CD4-positive, alpha-beta T cell treated with Interleukin-15 for 4 hours (primary cell): Measurements from ENCODE around the gene CDRT4.
A peak's percentile ranks its signal among the peaks of the same experiment; 100 is the strongest.
"Not testable (repeated sequence)": the region's sequence is repeated elsewhere in the genome, so short reads cannot be mapped to it uniquely, and the experiment has no call there.

ENCODE experiments used
- DNase-seq: peaks from one replicate; pipeline ENCODE4 v3.0.0-alpha.2; 2020; ENCODE audit warnings: low spot score

The CDRT4 gene

DNA sequence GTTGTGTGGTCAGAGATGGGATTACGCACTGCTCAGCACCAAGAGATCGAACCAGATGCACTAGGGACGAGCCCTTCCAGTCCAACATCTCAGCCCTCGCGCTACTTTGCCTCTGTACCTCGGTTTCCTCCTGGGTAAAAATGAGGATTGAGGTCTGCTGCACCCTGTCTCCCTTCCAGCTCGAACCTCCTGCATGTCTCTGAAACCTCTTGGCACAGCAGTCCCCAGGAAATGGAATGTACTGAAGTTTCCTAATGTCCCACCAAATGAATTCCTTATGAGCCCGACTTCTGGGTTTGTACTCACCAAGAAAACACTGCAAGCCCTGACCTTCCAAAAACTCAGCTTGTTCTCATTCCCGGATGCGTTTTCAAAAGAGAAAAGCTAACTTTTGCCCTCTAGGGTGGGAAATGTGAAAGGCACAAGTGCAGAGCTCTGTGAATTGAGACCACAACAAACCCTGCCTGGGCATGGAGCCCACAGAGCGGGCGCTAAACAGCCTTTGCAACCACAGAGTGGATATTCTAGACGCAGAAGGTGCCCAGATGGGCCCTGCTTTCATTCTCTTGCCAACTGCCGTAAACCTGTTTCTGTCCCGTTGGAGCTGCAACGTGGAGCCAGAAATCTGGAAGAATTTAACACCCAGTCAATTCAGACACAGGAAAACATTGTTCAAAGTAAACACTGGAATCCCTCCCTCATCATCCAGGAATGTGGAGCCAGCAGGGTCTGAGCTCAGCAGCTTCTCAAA is 10.3 kb downstream of the CDRT4 start:
- DNase-seq = no peak

DNA sequence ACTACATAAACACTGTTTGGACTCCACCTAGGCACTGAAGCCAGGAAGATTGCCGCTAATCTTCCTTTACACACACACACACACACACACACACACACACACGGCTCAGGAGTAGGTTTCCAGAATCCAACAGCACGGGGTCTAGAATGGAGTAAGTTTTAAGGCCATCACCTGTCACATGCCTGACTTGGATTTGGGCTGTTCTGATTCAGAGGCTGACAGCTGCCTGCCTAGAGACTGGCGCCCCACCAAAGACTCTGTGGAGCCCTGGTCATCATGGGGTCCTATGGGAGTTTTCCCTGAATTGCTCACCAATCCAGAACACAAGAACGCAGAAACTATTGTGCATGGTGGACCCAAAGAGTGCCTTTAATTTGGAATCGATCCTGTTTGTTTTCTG is 10.9 kb downstream of the CDRT4 start:
- no peak for DNase-seq

DNA sequence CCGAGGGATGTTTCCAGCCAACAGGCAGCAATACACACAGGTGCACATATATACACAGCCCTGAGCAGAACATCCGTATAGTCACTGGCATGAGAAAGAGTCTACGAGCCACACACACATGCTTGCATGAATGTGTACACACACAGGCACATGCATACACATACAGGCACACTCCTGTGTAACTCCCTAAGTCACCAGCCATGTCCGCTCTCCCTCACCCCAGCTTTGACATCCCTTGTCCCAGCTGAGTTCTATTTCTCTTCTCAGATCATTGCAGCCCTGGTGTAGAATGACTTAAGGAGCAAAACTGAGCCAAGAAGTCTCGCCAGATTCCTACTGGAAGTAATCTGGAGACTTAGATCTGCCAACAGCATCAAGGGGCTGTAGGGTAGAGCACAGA is 13.1 kb downstream of the CDRT4 start:
- no peak for DNase-seq

DNA sequence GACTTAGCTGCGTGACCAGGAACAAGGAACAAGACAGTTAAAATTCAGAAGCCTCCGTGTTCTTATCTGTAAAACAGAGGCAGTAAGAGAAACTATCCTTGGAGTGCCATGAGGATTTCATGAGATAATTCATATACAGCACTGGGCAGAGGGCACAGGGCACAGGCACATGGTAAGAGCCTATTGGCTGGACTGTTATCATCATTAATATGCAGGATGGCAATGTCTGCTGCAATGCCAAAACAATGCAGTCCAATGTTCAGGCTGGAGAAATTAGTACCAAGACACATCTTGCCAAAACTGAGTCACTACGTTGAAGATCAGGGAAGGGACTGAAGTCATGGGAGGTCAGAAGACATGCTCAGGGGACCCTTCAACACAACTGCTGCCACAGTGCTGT is 13.6 kb downstream of the CDRT4 start:
- DNase-seq = no peak

DNA sequence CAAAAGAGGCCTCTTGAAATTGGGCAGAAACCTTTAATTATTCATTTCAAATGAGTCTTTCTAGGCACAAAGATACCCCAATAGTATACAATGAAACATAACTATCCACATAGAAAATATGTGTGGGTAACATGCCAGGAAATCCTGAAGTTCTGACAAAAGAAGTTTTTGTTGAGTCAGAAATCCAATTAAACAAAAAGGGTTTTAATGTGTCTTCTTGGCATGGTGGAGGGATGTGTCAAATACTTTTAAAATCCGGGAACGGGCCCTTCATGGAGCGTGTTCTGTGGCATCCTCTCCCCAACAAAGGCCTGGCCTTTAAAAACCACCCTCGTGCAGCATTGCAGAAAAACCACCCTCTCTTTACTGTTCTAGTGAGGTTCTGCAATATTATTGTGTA is 14.2 kb downstream of the CDRT4 start:
- no peak for DNase-seq

DNA sequence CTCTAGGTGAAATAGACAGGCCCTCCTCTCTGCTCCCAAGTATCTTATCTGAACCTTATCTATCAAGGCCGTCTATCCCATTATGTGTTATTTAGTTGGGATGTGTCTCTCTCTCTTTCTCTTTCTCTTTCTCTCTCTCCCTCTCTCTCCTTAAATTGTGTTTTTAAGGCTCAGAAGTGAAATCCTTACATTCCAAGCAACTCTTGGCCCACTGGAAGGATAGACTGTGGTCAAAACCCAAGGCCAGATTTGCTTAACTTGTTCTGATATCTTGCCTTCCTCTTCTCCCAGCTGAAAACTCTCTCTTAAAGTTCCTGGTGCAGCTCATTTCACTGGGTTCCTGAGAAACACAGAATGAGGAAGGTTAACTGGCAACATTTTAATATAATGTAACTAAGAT is 14.7 kb downstream of the CDRT4 start:
- no peak for DNase-seq

DNA sequence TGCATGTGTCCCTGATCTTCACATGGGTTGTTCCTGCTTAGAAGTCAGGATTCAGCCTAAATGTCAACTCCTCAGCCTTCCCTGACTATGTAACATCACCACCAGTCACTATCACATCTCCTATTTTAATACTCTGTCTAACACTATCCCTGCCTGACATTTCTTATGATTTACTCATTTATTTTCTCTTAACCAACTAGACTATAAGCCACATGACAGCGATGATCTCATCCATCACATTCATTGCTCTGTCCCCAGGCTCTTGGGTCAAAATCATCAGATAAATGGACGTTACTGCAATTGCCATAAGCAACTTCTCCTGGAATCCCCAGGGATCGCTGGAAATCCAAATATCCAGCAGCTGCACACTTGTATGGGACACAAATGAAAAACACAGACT is 15.7 kb downstream of the CDRT4 start:
- DNase-seq = no peak

DNA sequence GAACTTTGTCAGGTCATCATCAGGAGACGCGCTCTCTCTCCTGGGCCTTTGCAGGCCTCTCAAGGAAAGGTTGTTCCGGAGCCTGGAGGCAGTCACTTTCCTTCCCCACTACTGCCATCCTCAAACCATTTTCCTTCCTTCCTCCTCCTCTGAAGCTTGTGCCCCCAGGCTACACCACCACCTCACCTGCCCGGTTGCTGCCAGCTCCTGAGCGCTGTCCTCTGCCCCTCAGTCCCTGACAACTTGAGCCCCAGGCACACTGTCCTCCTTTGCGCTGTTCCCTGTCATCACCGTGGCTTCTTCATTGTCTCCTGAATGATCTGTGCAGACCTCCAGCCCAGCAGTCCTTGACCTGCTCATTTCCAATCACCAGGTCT is 18.9 kb downstream of the CDRT4 start:
- DNase-seq = no peak

DNA sequence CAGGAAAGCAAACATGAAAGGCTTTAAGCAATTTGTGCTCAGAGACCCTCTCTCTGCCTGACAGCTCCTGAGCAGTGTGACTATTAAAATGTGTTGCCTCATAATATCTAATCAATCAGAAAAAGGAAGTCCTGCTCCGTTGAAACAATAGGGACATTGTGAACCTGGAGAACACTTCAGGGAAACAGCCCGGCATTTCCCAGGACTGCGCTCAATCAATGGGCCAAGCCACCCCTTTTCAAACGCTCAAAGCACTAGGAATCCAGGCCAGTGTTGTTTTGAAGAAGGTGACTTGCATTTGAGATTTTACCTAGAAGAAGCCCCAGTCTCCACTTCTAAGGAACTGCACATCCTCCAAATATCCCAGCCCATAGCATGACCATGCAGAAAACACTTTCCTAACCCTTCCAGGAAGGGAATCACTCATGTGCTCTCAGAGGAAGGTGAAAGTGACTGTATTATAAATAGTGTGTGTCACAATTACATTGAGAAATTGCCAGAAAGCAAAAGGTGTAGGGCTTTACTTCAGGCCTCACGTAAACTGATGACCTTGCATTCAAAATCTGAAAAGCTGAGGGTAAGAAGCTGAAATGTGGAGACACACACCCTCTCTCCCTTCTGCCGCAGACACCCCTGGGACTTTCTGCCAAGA is 19.4 kb downstream of the CDRT4 start:
- no peak for DNase-seq

DNA sequence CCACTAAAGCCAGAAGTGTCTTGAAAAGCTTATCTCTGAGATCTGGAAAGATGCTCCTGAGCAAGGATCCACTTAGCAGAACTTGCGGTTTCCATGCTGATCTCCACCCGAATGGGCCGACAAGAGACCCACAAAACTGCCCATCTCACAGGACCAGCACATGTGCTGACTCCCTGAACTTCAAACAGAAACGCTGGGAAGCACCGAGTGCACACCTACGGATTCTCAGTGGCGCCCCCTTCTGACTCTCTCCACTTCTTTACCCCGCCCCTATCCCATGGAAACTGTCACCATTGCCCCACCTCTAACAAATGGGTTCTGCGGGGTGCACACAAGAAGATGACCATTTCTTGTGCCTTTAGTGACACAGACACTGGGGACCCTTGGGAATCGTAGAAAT is 21.4 kb downstream of the CDRT4 start:
- DNase-seq = no peak

DNA sequence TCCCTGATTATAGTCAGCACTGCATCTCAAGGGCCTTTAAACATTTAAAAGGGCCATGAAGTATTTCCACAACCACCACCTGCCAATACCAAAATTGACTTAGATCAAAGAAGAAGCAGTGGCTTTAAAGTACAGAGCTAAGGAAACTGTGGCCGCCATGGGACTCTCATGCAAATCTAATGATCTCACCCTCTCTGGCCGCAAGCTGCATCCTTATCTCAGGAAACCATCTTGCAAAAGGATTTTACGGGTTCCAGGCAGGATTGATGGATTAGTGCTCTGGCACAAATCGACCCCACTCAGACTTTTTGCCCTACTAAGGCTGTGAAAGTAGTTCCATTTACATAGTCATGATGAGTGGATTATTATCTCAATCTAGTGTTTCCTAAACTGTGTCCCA is 22.6 kb downstream of the CDRT4 start:
- no peak for DNase-seq

DNA sequence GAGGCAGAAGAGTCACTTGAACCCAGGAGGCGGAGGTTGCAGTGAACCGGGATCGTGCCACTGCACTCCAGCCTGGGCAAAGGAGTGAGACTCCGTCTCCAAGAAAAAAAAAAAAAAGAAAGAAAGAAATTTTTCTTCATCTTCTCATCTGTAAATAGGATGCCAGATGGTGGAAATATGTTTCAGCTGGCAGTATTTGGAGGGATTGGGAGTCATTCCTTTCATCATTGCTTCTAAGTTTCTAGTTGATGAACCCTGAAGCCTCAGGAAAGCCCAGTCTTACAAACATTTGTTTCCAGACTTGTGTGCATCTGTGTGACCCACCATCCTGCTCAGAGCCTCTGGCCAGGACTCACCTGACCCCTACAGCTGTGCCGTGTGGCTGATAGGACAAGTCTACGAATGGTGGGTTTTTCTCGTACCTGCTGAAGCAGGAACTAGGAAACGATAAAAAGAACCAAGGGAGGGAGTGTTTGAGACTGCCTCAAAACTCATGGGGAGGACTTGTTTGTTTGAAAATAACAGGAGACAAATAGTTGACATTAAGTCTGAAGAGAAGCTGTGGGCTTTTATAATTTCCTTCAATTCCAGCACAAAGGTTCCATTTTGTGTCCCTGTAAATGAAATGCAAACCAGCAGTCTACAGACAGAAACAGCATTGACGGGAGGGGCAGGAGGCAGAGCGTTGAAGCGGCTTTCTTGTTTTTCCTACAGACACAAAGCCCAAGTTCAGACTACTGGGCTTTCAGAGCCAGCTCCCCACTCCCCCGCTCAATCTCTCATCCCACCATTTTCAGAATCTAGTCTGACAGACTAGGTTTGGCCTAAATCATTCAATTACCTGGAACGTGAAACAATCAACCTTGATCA is 24.9 kb downstream of the CDRT4 start:
- DNase-seq = no peak

DNA sequence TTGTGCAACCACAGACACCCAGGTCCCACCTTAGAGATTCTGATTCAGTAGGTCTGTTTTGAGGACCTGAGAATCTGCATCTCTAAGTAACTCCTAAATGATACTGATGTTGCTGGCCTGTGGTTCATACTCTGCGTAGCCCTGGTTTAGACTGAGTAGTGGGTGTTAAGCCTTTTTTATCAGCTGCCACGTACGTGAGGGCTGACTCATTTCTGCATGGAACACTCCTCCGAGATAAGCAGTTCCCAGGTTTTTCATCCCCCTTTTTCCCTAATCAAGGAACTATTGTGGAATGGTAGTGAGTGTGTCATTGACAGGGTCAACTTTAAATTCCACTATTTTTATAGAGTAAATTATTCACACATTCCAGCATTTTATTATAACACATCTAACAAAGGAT is 26.1 kb downstream of the CDRT4 start:
- no peak for DNase-seq

DNA sequence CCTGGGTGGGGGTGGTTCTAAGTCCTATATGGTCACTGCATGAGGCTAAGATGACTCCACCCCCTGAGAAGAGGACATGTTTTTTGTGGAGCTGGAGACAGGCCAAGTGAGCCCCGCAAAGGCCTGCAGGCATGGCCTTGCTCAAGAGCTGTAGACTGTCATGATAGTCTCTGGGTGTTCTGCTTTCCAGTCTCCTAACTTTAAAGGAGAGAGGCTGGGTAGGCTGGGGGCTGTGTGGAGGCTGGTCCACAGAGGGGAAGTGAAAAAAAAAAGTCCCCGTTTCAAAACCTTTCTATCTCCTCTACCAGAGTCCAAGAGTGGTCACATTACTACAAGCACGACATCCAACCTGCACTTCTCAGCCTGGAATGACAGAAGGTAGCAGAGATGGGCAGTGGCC is 27.1 kb downstream of the CDRT4 start:
- no peak for DNase-seq

DNA sequence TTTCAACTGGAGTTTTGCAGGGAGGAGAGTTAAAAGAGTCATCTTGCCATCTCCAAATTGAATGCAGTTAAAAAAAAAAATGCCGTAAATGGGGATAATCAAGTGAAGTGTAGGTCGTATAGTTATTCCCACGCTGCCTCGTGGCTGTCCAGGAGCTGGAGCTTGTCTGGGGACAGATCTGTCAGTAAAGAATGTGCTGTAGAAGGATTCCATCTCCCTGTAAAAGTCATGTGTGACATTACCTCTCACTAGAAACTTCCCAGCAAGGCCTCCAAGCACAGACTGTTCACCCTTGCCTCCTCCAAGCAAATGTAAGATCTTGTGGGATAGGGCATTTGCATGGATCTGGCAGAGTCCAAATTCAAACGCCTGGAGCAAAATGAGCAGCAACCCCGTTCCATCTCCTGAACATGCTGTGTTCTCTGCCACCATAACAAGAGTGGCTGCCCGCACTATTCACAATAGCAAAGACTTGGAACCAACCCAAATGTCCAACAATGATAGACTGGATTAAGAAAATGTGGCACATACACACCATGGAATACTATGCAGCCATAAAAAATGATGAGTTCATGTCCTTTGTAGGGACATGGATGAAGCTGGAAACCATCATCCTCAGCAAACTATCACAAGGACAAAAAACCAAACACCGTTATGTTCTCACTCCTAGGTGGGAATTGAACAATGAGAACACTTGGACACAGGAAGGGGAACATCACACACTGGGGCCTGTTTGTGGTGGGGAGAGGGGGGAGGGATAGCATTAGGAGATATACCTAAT is 28.0 kb downstream of the CDRT4 start:
- DNase-seq = not testable (repeated sequence)

DNA sequence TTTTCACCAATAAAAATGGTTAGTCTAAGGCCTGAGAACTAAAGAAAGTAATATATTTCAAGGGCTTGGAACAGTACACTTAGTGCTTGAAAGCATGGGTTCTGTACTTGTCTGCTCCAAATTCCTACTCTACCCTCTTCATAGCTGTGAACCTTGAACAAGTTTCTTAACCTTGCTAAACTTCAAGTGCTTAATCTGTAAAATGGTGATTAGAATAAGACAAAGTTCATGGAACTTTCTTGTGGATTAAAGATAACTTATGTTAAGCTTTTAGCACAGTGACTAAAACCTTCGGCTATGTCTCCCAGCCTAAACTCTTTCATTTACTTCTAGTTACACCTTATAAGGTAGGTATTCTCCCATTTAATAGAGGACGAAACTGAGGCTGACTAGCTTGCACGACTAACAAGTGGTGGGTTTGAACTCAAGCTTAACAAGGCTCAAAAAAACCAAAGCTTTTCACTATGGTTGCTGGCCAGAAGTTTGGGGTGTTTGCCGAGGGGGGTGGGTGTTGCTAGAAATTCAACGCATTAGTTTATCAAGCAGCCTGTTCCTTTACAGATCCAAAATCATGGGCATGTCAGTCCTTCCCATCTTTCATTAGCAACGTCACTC is 28.8 kb downstream of the CDRT4 start:
- DNase-seq = no peak

DNA sequence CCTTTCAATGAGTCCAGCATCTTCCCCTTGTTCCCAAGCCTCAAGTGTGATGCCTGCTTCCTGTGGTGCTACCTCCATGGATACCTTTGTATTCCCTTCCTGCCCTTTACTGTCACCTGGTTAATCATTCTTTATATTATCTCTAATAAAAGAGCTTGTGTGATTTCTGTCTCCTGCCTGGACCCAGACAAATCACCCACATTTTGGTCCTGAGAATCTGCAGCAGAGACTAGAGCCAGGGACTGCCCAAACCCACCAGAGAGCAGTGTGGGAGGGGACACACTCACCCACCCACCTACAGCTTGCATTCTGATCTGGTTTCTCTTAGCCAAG is 30.2 kb downstream of the CDRT4 start:
- DNase-seq = no peak

DNA sequence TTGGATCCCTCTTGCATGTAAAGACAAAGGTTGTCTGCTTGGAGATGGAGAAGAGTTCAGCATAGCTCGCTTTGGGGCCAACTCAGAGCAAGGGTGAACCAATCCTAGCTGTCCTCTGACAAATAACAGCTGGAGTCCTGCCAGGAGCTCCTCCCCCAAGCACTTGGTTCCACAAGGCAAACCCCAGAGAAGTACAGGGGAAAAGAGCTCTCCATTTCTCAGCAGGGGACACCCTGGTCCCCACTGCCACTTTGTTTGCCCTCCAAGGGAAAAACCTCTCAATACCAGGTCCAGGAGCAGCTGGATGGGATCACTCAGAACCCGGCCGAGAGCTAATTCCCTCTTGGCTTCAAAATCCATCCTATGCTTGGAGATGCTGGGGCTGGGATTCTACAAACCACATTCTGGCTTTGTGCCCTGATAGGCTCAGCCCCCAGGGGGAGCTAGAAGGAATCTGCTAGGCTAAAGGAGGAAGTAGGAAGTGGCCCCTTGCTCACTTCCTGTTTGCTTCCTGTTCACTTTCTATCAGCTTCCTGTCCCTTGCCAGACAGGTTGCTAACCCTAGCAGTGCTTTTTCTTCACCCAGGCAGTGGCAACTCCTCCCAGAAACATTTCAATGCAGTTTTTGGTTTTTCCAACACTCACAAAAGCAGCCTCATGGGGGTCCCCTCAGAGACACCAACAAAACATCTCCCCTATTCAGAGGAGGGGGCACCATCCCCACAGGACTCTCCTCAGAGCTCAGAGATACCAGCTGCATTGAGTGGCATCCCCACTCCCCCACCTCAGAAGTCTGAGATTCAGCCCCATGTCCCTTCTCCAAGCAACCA is 30.7 kb downstream of the CDRT4 start:
- DNase-seq = peak; percentile 11

DNA sequence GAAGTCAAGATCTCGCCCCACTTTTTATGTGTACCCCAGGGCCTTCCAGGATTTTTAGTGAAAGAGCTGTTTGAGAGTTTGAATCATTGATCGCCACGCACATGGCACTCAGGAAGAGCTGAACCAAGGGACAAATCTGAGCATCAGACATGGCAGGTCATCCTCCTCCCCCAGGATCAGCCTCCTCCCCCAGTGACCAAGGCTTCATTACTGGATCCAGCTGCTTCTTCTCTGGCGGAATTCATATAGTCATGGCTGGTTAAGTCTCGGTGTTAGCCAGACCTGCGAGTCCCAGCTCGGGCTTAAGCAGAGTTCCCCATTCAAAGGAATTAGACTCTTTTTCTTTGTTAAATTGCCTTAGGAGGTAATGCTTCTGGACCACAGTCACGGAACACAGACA is 32.5 kb downstream of the CDRT4 start:
- DNase-seq = no peak

DNA sequence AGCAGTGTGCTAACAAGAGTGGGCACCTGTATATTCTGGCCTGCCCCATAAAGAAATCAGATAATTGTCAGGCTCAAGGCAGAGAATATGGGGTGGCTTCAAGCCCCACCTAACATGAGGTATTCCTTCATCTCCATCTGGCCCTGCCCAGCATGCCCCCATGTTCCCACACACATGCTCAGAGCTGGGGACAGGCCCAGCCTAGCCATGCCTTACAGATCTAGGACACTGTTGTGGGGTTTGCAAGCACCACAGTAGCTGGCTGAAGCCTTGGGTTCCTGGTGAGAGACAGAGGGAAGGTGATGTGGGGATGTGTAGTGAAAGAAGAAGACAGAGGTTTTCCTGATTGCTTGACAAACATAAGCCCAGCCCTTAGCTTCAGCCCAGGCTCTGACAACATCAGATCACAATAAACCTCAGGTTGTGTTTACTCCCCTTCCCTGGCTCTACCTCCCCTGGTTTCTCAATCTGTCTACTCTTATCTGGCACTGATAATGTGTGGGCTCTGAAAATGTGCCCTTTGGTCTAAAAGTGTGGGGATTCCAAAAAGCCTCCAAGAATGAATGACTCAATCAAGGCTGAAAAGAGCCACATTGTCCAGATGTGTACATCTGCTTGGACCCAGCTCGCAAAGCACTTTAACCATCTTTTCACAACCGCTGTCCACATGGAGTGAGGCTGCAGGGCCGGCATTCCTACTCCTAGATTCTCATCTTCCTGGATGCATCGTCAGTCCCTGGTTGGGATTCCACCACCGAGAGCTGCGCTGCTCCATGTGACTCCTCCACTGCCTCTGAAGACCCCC is 34.4 kb downstream of the CDRT4 start:
- no peak for DNase-seq
